Amniotic stem cell (primary cell): Measurements from ENCODE around the gene APOBEC3H.

Experiments used
- DNase-seq: peaks from one replicate; lab custom pipeline; 2025; lab: John Stamatoyannopoulos, UW

The APOBEC3H gene

DNA sequence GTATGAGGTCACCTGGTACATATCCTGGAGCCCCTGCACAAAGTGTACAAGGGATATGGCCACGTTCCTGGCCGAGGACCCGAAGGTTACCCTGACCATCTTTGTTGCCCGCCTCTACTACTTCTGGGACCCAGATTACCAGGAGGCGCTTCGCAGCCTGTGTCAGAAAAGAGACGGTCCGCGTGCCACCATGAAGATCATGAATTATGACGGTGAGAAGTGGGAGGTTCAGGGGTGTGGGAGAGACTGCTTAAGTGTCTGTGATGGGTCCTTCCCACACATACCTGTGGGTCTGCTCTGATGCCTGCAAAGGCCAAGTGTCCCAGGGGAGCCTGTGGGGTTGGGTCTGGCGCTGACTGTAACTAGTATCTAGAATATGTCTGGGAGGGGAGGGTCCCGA, 16.0 kb upstream of the APOBEC3H start:
- DNase-seq = no peak

- DNase-seq = no peak
Measured at GRCh38 chr22:39081598-39081997, 15.4 kb upstream of the APOBEC3H start.

- DNase-seq = no peak
Measured at GRCh38 chr22:39083212-39084165, 13.6 kb upstream of the APOBEC3H start.

DNA sequence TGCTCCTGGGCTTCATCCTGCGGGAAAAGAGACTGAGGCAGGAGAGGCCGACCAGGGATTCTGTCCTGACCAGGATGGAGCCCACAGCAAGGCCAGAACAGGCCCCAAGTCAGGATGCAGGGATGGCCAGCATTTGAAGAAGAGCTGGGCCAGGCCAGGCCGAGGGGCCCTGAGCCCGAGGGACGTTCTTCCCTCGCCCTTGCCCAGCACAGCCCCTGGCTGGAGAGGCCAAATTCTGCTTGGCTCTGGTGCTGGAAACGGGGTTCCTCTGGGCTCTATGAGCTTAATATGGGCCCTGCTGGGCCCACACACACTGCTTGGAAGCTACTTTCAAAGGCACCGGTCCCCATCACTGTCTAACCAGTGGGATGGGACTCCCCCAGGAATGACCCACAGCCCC, 12.4 kb upstream of the APOBEC3H start:
- DNase-seq = no peak

DNA sequence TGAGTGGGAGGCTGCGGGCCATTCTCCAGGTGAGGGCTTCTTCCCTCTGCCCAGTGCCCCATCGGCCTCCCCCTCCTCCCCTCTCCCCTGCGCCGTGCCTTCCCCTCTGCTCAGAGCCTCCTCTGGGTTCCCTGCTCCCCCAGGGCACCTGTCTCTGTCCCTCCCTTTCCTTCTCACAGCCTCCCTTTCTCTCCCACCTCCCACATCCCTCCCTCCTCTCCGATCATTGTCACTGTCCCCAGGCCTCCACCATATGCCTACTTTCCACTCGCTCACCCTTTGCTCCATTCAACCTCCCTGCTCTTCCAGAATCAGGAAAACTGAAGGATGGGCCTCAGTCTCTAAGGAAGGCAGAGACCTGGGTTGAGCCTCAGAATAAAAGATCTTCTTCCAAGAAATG, 9.9 kb upstream of the APOBEC3H start:
- no peak for DNase-seq

DNA sequence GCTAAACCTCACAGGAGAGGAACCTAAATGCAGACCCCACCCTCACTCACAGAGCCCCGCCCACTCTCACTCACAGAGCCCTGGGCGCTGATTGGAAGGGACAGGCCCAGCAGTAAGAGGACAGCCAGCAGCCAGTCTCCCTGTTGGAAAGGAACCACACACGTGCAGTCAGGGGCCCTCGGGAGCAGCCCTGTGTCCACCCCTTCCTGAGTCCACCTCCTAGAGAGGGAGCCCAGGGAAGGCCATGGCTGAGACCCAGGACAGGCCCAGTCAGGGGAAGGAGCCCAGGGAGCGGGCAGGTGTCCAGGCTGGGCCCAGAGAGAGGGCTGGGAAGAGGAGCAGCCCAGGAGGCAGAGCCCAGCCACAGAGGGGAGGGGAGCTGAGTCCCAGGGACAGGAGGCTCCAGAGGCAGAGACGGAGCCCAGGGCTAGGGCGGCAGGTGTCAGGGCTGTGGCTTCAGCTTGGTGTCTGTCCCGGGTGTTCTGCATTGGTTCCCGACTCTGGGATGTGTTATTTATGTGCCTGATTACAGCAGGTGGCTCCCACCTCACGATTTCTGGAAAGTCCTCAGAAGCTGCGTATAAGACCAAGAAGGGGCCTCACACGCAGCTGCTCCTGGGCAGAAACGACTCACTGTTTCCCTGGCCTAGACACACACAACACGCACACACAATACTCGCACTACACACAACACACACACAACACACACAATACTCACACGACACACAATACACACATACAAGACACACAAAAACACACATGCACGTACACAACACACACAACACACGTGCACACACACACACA, 9.0 kb upstream of the APOBEC3H start:
- DNase-seq = no peak

GRCh38 chr22:39088685-39089032, 8.4 kb upstream of the APOBEC3H start:
- no peak for DNase-seq

- no peak for DNase-seq
Measured at GRCh38 chr22:39089928-39090327, 7.1 kb upstream of the APOBEC3H start.

- no peak for DNase-seq
Measured at GRCh38 chr22:39090426-39091064, 6.5 kb upstream of the APOBEC3H start.

DNA sequence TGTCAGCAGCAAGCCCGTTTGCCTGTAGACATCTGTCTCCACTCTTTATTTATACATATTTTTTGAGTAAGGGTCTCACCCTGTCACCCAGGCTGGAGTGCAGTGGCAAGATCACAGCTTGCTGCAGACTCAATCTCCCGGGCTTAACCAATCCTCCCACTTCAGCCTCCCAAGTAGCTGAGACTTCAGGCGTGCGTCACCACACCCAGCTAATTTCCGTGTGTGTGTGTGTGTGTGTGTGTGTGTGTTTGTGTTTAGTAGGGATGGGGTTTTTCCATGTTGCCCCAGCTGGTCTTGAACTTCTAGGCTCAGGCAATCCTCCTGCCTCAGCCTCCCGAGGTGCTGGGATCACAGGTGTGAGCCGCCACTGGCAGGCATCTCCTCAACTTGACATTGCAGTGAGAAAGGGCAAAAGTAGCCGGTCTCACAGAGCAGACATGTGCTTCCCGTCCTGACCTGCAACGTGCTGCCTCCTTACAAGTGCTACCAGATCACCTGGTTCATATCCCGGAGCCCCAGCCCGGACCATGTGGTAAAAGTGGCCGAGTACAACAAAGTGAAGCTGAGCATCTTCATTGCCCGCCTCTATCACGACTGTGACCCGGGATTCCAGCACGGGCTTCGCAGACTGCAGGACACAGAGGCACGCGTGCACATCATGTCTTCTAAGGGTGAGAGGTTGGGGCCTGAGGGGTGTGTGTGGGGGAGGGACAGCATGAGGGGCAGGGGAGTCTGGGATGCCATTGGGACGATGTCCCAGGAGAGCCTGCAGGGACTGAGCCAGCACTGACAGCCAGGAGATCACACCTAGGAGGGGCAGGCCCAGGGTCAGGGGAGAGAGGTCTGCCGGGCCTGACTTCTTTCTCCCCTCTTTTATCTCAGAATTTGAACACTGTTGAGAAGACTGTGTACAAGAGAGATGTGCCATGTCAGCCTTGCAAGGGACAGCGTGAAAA, 5.6 kb upstream of the APOBEC3H start:
- no peak for DNase-seq

GRCh38 chr22:39092111-39092862, 4.8 kb upstream of the APOBEC3H start:
- no peak for DNase-seq

DNA sequence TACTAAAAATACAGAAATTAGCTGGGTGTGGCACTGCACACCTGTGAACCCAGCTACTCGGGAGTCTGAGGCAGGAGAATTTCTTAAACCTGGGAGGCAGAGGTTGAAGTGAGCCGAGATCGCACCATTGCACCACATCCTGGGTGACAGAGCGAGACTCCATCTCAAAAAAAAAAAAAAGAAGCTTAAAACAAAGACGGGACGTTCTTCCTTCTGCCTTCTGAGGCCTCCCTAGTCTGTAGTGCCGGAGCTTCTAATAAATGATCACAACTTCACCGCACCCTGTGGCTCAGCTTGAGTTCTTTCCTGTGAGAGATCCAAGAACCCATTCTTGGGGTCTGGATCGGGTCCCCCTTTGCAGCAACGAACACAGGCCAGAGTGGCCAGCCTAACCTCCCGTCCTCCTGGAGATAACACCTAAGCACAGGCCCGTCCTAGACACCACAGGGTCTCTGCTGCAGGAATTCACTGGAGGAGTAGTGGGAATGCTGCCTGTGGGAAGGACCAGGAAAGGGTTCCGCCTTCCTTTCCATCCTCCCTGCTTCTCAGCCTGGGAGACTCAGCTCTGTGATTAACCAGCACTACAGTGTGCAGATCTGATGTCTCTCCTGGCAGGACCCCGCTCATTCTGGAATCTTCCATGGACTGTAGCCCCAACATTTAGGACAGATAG, 2.2 kb upstream of the APOBEC3H start:
- no peak for DNase-seq

DNA sequence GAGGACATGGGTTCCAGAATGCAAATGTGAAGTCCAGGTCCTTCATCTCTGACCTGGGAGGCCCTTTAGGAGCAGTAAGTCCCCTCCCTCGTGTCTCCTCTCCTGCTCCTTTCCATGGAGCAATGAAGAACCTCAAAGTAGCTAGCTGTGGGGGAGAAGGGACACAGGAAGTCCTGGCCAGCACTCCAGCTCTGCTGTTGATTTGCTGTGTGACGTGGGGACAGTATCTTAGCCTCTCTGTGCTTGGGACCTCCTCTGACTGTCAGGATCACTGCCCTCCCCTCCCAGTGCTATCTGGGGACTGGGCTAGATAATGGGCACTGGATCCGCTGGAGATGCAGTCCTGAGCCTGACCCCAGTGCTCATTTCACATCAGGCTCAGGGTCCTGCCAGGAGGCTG, 1.1 kb upstream of the APOBEC3H start:
- no peak for DNase-seq

DNA sequence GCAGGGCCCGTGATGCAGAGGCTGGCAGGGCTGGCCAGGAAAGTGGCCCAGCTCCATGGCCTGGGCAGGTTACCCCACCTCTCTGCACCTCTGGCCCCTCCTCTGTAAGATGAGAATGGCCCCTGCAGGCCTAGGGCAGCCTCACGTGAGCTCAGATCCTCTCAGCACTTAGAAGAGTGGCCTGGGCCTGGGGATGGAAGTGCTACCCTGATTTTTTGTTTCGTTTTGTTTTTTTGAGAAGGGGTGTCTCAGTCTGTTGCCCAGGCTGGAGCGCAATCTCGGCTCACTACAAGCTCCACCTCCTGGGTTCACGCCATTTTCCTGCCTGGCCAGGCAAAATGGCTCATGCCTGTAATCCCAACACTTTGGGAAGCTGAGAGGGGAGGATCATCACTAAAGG, 982 bp downstream of the APOBEC3H start:
- no peak for DNase-seq

- no peak for DNase-seq
Measured at GRCh38 chr22:39098576-39098975, 1.5 kb downstream of the APOBEC3H start.

DNA sequence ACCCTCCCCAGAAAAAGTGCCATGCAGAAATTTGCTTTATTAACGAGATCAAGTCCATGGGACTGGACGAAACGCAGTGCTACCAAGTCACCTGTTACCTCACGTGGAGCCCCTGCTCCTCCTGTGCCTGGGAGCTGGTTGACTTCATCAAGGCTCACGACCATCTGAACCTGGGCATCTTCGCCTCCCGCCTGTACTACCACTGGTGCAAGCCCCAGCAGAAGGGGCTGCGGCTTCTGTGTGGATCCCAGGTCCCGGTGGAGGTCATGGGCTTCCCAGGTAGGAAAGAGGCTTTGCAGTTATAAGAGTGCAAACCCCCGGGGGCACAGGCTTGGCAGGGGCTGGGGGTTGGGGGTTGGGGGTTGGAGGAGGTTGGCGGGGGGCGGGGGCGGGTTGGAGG, 4.2 kb downstream of the APOBEC3H start:
- DNase-seq = no peak

DNA sequence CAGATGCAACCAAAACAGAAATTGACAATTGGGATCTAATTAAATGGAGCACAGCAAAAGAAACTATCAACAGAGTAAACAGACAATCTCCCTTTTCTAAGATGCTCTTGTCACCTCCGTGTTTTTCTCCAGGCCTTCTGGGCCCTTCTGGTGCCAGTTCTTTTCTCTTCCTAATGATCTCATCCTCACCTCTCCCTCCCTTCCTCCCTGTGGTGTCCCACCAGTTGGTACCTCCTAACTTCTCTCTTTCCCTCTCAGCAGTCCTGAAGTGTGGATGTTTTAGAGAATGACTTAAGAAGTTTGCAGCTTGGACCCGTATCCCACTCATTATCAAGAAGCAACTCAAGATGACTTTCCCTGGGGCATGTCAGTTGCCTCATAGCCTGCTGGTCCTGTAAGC, 6.4 kb downstream of the APOBEC3H start:
- no peak for DNase-seq

DNA sequence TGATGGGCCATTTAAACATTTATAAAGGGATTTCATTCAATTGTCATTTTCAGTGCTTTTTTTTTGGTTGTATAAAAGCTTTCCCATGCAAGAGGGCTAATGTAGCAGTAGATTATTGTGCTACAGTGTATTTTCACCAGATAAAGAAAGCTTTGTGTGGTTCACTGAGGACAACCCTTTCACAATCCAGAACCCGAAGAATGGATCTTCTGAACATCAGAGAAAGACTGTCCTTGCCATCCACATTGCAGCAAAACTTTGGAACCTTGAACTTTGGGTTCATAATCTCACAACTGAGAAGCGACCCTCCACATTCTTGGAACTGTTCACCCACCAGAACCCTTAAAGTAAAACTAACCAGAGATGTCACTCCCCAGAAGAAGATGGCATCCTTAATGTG, 9.3 kb downstream of the APOBEC3H start:
- no peak for DNase-seq

- DNase-seq = no peak
Measured at GRCh38 chr22:39108487-39108886, 11.4 kb downstream of the APOBEC3H start.

DNA sequence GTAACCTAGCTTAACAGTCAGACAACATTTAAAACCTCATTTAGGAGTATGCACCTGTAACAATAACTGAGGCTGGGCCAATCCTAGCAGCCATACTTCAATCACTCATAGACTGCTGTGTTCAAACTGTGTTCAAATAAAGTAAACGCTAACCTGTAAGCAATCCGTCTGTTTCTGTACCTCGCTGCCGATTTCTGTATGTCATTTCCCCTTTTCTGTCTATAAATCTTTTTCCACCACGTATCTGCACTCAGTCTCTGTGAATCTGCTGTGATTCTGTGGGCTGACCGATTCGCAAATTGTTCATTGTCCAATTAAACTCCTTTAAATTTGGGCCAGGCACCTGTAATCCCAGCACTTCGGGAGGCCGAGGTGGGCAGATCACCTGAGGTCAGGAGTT, 12.3 kb downstream of the APOBEC3H start:
- DNase-seq = no peak
